A549 (cell line): Measurements from ENCODE around the gene ADARB2. TPM values are rescaled to one million over a fixed set of nuclear protein-coding genes. Genes with fewer than 3 reads are reported as not detected.

Experiments
- ATAC-seq, 2 experiments: fragments of 200-7000 bp in 1 of 2; fragments of >200 bp in 1 of 2; cut with Nextera tagmentation in 1 of 2; cut with Tn5 transposase in 1 of 2; 3 replicates each; pipeline versions ENCODE4 v1.8.0 to v1.9.1; 2018 to 2020; ENCODE audit warnings: mild to moderate bottlenecking in 1 of 2, moderate library complexity in 1 of 2
- CTCF ChIA-PET: fragments of 300-600 bp; sonication (Branson Sonifier 250); formaldehyde crosslinking; extraction: SDS; loops from one replicate; lab custom pipeline; 2021; ENCODE audit warnings: antibody characterized with exemption, inconsistent platforms; lab: Yijun Ruan, JAX
- POLR2A ChIA-PET: fragments of 350-600 bp; formaldehyde crosslinking; extraction: SDS; loops from one replicate; lab custom pipeline; 2021; ENCODE audit warnings: antibody characterized with exemption, inconsistent platforms; lab: Yijun Ruan, JAX
- DNase-seq, 2 experiments: peaks; one replicate each; pipeline versions ENCODE4 v3.0.0 to v3.0.0-alpha.2; 2011 to 2016; ENCODE audit warnings: low read depth in 1 of 2, low spot score in 1 of 2
- FAIRE-seq: peaks from 2 replicates; lab custom pipeline; 2011; peaks lifted over from hg19 to GRCh38; lab: Jason Lieb, UNC
- H3K27ac ChIP-seq, 2 experiments: fragments of >200 bp; sonication (Bioruptor Twin); formaldehyde crosslinking; 3 replicates each; pipeline ENCODE4 v1.5.1; 2016 to 2017
- H3K4me1 ChIP-seq: fragments of >200 bp; sonication (Bioruptor Twin); formaldehyde crosslinking; 3 replicates; pipeline ENCODE4 v1.6.1; 2016
- H3K4me2 ChIP-seq: fragments of >200 bp; sonication (Bioruptor Twin); formaldehyde crosslinking; 3 replicates; pipeline ENCODE4 v1.6.1; 2016
- H3K4me3 ChIP-seq: fragments of >200 bp; sonication (Bioruptor Twin); formaldehyde crosslinking; 3 replicates; pipeline ENCODE4 v1.5.1; 2016
- H3K9me3 ChIP-seq: fragments of >200 bp; sonication (Bioruptor Twin); formaldehyde crosslinking; 3 replicates; pipeline ENCODE4 v1.6.1; 2016
- ATOH8 ChIP-seq: fragments of 250-450 bp; sonication (Bioruptor Pico); IDR thresholded peaks from 2 replicates; pipeline ENCODE4 v1.5.0; 2020; ENCODE audit warnings: low read depth, mild to moderate bottlenecking, moderate library complexity
- BHLHE40 ChIP-seq: IDR thresholded peaks from 2 replicates; pipeline ENCODE4 v1.6.1; 2012; ENCODE audit warnings: low read depth, low read length, inconsistent platforms
- CHD2 ChIP-seq: fragments of 150-350 bp; IDR thresholded peaks from 2 replicates; pipeline ENCODE4 v1.6.1; 2014; ENCODE audit warnings: low read length; ENCODE audit not compliant: partially characterized antibody
- CTCF ChIP-seq: fragments of >200 bp; sonication (Bioruptor Twin); formaldehyde crosslinking; IDR thresholded peaks from 3 replicates; pipeline ENCODE4 v1.5.1; 2016
- EHF ChIP-seq: fragments of 250-450 bp; sonication (Bioruptor Pico); IDR thresholded peaks from 2 replicates; pipeline ENCODE4 v1.5.0; 2020; ENCODE audit warnings: mild to moderate bottlenecking
- EHMT2 ChIP-seq: fragments of 200-600 bp; sonication (generic); IDR thresholded peaks from 2 replicates; pipeline ENCODE4 v1.6.1; 2016; ENCODE audit warnings: antibody characterized with exemption, low read depth, mild to moderate bottlenecking, moderate library complexity
- EP300 ChIP-seq, 2 experiments: fragments of >200 bp; sonication (Bioruptor Twin); formaldehyde crosslinking; IDR thresholded peaks; 2 replicates in 1 of 2; 3 replicates in 1 of 2; pipeline ENCODE4 v1.6.1; 2016 to 2017
- FOSL2 ChIP-seq, 2 experiments: fragments of 450-650 bp in 1 of 2; fragments of >200 bp in 1 of 2; sonication (Bioruptor Twin) in 1 of 2; formaldehyde crosslinking; IDR thresholded peaks; 2 replicates each; pipeline versions ENCODE4 v1.5.0 to v1.6.1; 2016 to 2020; ENCODE audit warnings: mild to moderate bottlenecking in 1 of 2, moderate library complexity in 1 of 2
- HEYL ChIP-seq: fragments of 250-450 bp; sonication (Bioruptor Pico); IDR thresholded peaks from 2 replicates; pipeline ENCODE4 v1.8.0; 2021; ENCODE audit warnings: mild to moderate bottlenecking, moderate library complexity
- HMGXB4 ChIP-seq: fragments of 250-450 bp; sonication (Bioruptor Pico); IDR thresholded peaks from 2 replicates; pipeline ENCODE4 v1.5.0; 2021; ENCODE audit warnings: mild to moderate bottlenecking, moderate library complexity, borderline replicate concordance
- HOXB13 ChIP-seq: fragments of 250-450 bp; sonication (Bioruptor Pico); IDR thresholded peaks from 2 replicates; pipeline ENCODE4 v1.5.0; 2020; ENCODE audit warnings: low read depth, mild to moderate bottlenecking, moderate library complexity
- NPAS2 ChIP-seq: fragments of 250-450 bp; sonication (Bioruptor Pico); IDR thresholded peaks from 2 replicates; pipeline ENCODE4 v1.8.0; 2022; ENCODE audit warnings: mild to moderate bottlenecking, moderate library complexity, borderline replicate concordance
- NR3C1 ChIP-seq: fragments of >200 bp; sonication (Bioruptor Twin); formaldehyde crosslinking; IDR thresholded peaks from 3 replicates; pipeline ENCODE4 v1.6.1; 2017
- RARB ChIP-seq: fragments of 250-450 bp; sonication (Bioruptor Pico); IDR thresholded peaks from 2 replicates; pipeline ENCODE4 v1.8.0; 2021; ENCODE audit warnings: mild to moderate bottlenecking, moderate library complexity
- REST ChIP-seq: fragments of 200-600 bp; sonication (generic); IDR thresholded peaks from 2 replicates; pipeline ENCODE4 v1.6.1; 2016; ENCODE audit warnings: antibody characterized with exemption, mild to moderate bottlenecking, moderate library complexity
- SREBF2 ChIP-seq: fragments of 450-650 bp; IDR thresholded peaks from 2 replicates; pipeline ENCODE4 v1.6.1; 2014; ENCODE audit warnings: mild to moderate bottlenecking, moderate library complexity
- TFCP2L1 ChIP-seq: fragments of 250-450 bp; sonication (Bioruptor Pico); IDR thresholded peaks from 2 replicates; pipeline ENCODE4 v1.5.0; 2021; ENCODE audit warnings: mild to moderate bottlenecking
- ZC3H11A ChIP-seq: fragments of 450-650 bp; IDR thresholded peaks from 2 replicates; pipeline ENCODE4 v1.6.1; 2014; ENCODE audit warnings: antibody characterized with exemption, mild to moderate bottlenecking
- ZFP36 ChIP-seq: fragments of 450-650 bp; IDR thresholded peaks from 2 replicates; pipeline ENCODE4 v1.6.1; 2014; ENCODE audit warnings: borderline replicate concordance; ENCODE audit not compliant: partially characterized antibody
- WGBS: methylation state at CpG from one replicate; pipeline ENCODE4 v1.1.6; 2017; ENCODE audit errors: missing lambda C conversion rate; 5-methylcytosine and 5-hydroxymethylcytosine counted together
- polyA plus RNA-seq, 4 experiments: library from polyadenylated mRNA; depleted of rRNA in 3 of 4; stranded (reverse); fragments of >200 nt; fragmentation: RNase III in 1 of 4; extraction: RNeasy Plus Mini Kit Qiagen cat#74134 plus additional on column Dnase treatment in 1 of 4; gene quantifications; 2 replicates in 3 of 4; 3 replicates in 1 of 4; pipeline ENCODE4 v1.2.3, GENCODE V29; 2011 to 2017

ADARB2 gene
- polyA plus RNA-seq, 2 of the 4 experiments (the other 2 are of a cell fraction) = not detected

- DNase-seq (no peak), FAIRE-seq (no peak), ATAC-seq (no peak)
- no peak for TF ChIP-seq HEYL (CRISPR knock-in tag)
- no peak for TF ChIP-seq HMGXB4 (CRISPR knock-in tag)
- no peak for TF ChIP-seq BHLHE40
- TF ChIP-seq CHD2 = no peak
- no peak for TF ChIP-seq EP300 (IDR thresholded peaks at IDR 0.05)
- no peak for TF ChIP-seq ZFP36
- TF ChIP-seq EHMT2 = no peak
- TF ChIP-seq RARB (CRISPR knock-in tag) = no peak
- ChIA-PET POLR2A (no interaction called here), CTCF (interaction anchor here (0.6 to 3.3 kb wide), 12 partner anchors 8 to 577 kb away, joined by 3 to 14 read pairs (median 3); no protein-coding TSS in a partner anchor)
- no peaks in the 10 kb centered on the region for H3K4me1 ChIP-seq
- peak overlapping the region; percentile 45; the same call in 2 of the 3 replicates for H3K4me2 ChIP-seq
- no peak overlapping the region for H3K4me3 ChIP-seq
- WGBS = 67% methylated on average over 23 of the region's 24 CpGs
- H3K9me3 ChIP-seq = no peaks in the 10 kb centered on the region
- no peak overlapping the region for H3K27ac ChIP-seq
Observed at GRCh38 chr10:1367938-1368841, 369.1 kb downstream of the ADARB2 start.

- ATAC-seq (no peak), DNase-seq (no peak), FAIRE-seq (no peak)
- Histone ChIP-seq H3K4me2 (no peak overlapping the region), H3K4me1 (no peaks in the 10 kb centered on the region), H3K4me3 (no peak overlapping the region), H3K27ac (no peak overlapping the region), H3K9me3 (no peaks in the 10 kb centered on the region)
- CTCF ChIA-PET = interaction anchor here (1.5 kb wide), 2 partner anchors 22 to 42 kb away, joined by 3 read pairs; no protein-coding TSS in a partner anchor
- POLR2A ChIA-PET = no interaction called here
- 63% methylated on average over 15 of the region's 15 CpGs for WGBS
- TF ChIP-seq HEYL (CRISPR knock-in tag) = no peak
- TF ChIP-seq SREBF2 = no peak
- TF ChIP-seq HOXB13 (CRISPR knock-in tag) = no peak
- no peak for TF ChIP-seq HMGXB4 (CRISPR knock-in tag)
- TF ChIP-seq ZC3H11A = no peak
- no peak for TF ChIP-seq TFCP2L1 (CRISPR knock-in tag)
- TF ChIP-seq EP300 (IDR thresholded peaks at IDR 0.05) = no peak
Observed at GRCh38 chr10:1366811-1367425, 370.4 kb downstream of the ADARB2 start.

- no peak overlapping the region for H3K27ac ChIP-seq
- 49% methylated on average over 6 of the region's 6 CpGs for WGBS
- no peak for TF ChIP-seq REST
- TF ChIP-seq EHF (CRISPR knock-in tag) = no peak
- no peak for TF ChIP-seq CHD2
- no peak for TF ChIP-seq NR3C1
- TF ChIP-seq ATOH8 (CRISPR knock-in tag) = no peak
- no peak for TF ChIP-seq RARB (CRISPR knock-in tag)
- TF ChIP-seq NPAS2 (CRISPR knock-in tag) = no peak
- TF ChIP-seq FOSL2 (IDR thresholded peaks at IDR 0.05) = no peak
- no peak for TF ChIP-seq FOSL2 (CRISPR knock-in tag; IDR thresholded peaks at IDR 0.05)
- no peak for TF ChIP-seq CTCF
Observed at GRCh38 chr10:1366322-1366691, 371.0 kb downstream of the ADARB2 start.

More at GRCh38 chr10:1366322-1366691, 371.0 kb downstream of the ADARB2 start:
- ChIA-PET CTCF (interaction anchor here (1.5 kb wide), 1 partner anchor 41 kb away, joined by 3 read pairs; no protein-coding TSS in a partner anchor), POLR2A (no interaction called here)
- no peak for FAIRE-seq
- Histone ChIP-seq H3K9me3 (no peaks in the 10 kb centered on the region), H3K4me3 (no peak overlapping the region), H3K4me2 (no peak overlapping the region), H3K4me1 (no peaks in the 10 kb centered on the region)
- DNase-seq = no peak
- no peak for ATAC-seq
